Thymus (tissue), 11 donors: ENCODE results near the gene MXD4. TPM values are rescaled to one million over a fixed set of nuclear protein-coding genes. Genes with fewer than 3 reads are reported as not detected.

Experiments used
- DNase-seq, 9 donors: peaks; one replicate each; pipeline ENCODE4 v3.0.0-alpha.2; 2013; ENCODE audit warnings: low spot score in 9 of 9, low read depth in 6 of 9, missing footprints in 1 of 9
- H3K27ac ChIP-seq, 2 donors: one replicate each; pipeline ENCODE4 v1.5.1; 2013; ENCODE audit warnings: control low read depth in 1 of 2, low read depth in 1 of 2, low read length in 1 of 2, mild to moderate bottlenecking in 1 of 2, moderate library complexity in 1 of 2
- H3K27me3 ChIP-seq, 2 donors: one replicate each; pipeline ENCODE4 v1.5.1; 2013; ENCODE audit warnings: low read length in 1 of 2; ENCODE audit not compliant: control insufficient read depth in 2 of 2, insufficient read depth in 1 of 2
- H3K36me3 ChIP-seq, 2 donors: one replicate each; pipeline ENCODE4 v1.5.1; 2013; ENCODE audit warnings: low read length in 1 of 2, mild to moderate bottlenecking in 1 of 2, moderate library complexity in 1 of 2; ENCODE audit not compliant: control insufficient read depth in 2 of 2, insufficient read depth in 2 of 2
- H3K4me1 ChIP-seq, 2 donors: one replicate each; pipeline ENCODE4 v1.5.1; 2013; ENCODE audit warnings: low read length in 2 of 2; ENCODE audit not compliant: control insufficient read depth in 2 of 2, insufficient read depth in 2 of 2
- H3K4me3 ChIP-seq, 2 donors: one replicate each; pipeline ENCODE4 v1.5.1; 2013; ENCODE audit warnings: low read length in 2 of 2, control low read depth in 1 of 2, mild to moderate bottlenecking in 1 of 2
- H3K9me3 ChIP-seq, 2 donors: one replicate each; pipeline ENCODE4 v1.5.1; 2013; ENCODE audit warnings: low read length in 1 of 2, mild to moderate bottlenecking in 1 of 2; ENCODE audit not compliant: control insufficient read depth in 2 of 2, insufficient read depth in 1 of 2
- WGBS: extraction: QIAGEN DNeasy Blood & Tissue Kit; methylation state at CpG from one replicate; pipeline ENCODE4 v1.1.7; 2013; 5-methylcytosine and 5-hydroxymethylcytosine counted together
- polyA plus RNA-seq: library from polyadenylated mRNA; stranded (reverse); fragments of 200-250 nt; gene quantifications from one replicate; pipeline ENCODE4 v1.2.3, GENCODE V29; 2013
- total RNA-seq: library from RNA; stranded (reverse); fragments of 120-200 nt; gene quantifications from one replicate; pipeline ENCODE4 v1.2.4, GENCODE V29; 2013
- donor health status: healthy.

The MXD4 gene
- total and polyA plus RNA-seq, 2 donors, result 47.5 to 72.7 TPM

GRCh38 chr4:2256781-2257191, 5.1 kb downstream of the MXD4 start:
- H3K27ac ChIP-seq, result no peak overlapping the region
- 90% methylated on average over 12 of the region's 12 CpGs for WGBS
- H3K36me3 ChIP-seq, result peaks cover 79 to 81% of the 10 kb centered on the region in 2 donors
- H3K4me1 ChIP-seq, result peaks cover 11 to 24% of the 10 kb centered on the region in 2 donors
- H3K27me3 ChIP-seq, result no peaks in the 10 kb centered on the region
- no peak for DNase-seq
- H3K4me3 ChIP-seq, result no peak overlapping the region
- H3K9me3 ChIP-seq, result peaks cover 0 to 3% of the 10 kb centered on the region in 2 donors

DNA sequence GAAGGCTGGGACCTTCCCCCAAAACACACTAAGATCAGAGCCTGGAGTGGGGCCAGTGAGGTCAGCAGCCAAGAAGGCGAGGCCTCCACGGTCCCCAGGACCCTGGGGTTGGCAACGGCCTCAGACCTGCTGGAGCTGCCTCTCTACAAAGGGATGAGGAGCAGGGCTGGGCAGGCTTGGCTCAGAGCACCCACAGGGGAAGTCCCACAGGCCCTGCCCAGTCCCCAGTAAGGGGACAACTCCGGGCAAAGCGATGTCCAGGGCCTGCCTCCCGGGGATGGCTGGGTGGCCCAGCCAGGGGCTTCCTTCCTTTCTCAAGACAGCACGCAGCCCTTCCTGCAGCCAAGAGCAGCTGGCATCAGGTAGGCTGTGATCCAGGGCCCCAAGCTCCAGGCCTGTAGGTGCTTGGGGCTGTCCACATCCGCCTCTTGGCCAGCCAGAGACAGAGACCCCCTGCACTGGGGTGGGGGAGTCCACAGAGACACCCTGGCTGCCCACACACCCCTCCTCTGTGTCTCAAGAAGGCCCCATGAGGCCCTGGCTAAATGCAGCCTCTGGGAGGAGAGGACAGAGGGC, 5.7 kb downstream of the MXD4 start:
- no peak overlapping the region for H3K27ac ChIP-seq
- peaks cover 11 to 24% of the 10 kb centered on the region in 2 donors for H3K4me1 ChIP-seq
- H3K9me3 ChIP-seq, result peaks cover 0 to 3% of the 10 kb centered on the region in 2 donors
- no peaks in the 10 kb centered on the region for H3K27me3 ChIP-seq
- 96% methylated on average over 8 of the region's 8 CpGs for WGBS
- H3K4me3 ChIP-seq, result no peak overlapping the region
- DNase-seq, result no peak
- peaks cover 84 to 86% of the 10 kb centered on the region in 2 donors for H3K36me3 ChIP-seq

GRCh38 chr4:2255501-2256155, 6.3 kb downstream of the MXD4 start:
- peaks cover 90 to 92% of the 10 kb centered on the region in 2 donors for H3K36me3 ChIP-seq
- H3K4me3 ChIP-seq, result no peak overlapping the region
- H3K9me3 ChIP-seq, result peaks cover 0 to 3% of the 10 kb centered on the region in 2 donors
- peaks cover 8 to 19% of the 10 kb centered on the region in 2 donors for H3K4me1 ChIP-seq
- H3K27ac ChIP-seq, result no peak overlapping the region
- 94% methylated on average over 18 of the region's 18 CpGs for WGBS
- no peaks in the 10 kb centered on the region for H3K27me3 ChIP-seq
- DNase-seq, result no peak

DNA sequence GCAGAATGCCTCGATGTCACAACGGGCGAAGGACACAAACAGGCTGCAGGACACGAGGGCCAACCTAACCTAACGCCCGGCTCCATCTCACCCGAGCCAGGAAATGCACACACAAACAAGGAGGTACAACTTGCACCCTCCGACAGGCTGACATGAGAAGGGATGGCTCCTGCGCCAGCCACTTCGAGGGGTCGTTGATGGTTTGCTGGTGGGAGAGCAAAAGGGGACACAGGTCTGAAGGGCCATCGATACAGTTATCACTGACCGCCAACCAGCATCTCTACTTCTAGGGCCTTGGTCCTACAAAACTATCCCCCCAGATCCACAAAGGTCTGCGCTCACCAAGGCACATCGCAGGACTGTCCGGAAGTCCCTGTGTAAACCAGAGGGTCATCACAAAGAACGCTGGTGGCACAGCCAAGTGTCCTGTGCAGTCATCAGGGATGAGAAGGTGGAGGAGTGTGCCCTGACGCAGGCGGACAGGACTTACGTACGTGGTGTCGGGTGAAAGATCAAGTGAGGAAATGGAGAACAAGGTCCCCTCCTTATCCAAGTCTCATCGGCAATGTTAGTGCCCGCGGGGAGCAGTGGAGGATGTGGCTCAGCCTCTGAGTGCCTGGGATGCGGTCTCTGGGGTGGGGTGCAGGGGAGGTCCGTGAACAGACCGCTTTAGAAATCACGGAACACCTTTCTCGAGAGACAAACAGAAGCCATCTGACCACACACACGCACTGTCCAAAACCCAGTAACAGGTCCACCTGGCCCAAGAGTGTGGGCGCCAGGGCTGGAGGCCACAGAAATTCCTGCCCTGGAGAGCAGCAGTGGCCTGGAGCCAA, 7.0 kb downstream of the MXD4 start:
- peaks cover under 1 to 12% of the 10 kb centered on the region in 2 donors for H3K4me1 ChIP-seq
- H3K9me3 ChIP-seq, result peaks cover 0 to 3% of the 10 kb centered on the region in 2 donors
- DNase-seq, result no peak
- no peak overlapping the region for H3K4me3 ChIP-seq
- peaks cover 91 to 92% of the 10 kb centered on the region in 2 donors for H3K36me3 ChIP-seq
- H3K27ac ChIP-seq, result no peak overlapping the region
- H3K27me3 ChIP-seq, result no peaks in the 10 kb centered on the region
- 95% methylated on average over 32 of the region's 32 CpGs for WGBS

DNA sequence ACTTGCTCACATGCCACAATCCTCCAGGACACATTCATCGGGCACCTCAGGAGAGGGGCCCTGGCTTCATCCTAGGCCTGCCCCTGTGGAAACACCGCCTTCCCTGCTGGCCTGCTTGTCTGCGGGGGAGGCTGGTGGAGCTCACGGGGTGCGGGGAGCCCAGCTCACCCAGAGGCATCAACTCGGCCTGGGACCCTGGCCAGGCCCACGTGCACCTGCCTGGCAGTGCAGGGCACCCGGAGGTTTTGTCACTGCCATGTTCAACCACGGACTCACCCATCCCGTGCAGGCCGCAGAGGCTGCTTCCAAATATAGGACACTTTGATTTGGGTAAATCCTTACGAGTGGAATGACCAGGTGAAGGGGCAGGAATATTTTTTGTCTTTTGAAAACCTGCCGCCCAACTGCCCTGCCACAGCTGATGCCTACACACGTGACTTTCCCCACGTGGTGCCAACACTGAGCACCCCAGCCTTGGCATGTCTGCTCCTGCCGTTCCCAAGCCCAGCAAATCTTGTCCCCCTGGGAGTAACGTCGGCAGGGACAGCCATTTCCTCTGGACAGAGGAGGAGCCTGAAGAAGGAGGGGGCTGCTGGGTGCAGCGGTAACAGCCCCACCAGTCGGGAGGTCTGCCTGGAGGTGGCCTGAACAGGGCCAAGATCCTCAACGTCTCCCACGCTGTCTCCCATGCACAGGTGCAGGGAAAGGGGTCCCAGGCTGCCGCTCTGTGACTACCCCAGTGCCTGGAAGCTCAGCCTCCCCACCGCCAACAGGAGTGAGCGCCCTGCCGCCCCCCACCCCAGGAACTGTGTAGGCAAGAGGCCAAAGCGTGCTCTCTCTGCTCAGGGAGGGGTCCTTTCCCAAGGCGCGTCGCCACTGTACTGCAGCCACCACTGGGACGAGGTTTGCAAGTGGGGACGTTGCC, 8.5 kb downstream of the MXD4 start:
- Histone ChIP-seq H3K9me3 (peaks cover 0 to 3% of the 10 kb centered on the region in 2 donors), H3K27me3 (no peaks in the 10 kb centered on the region), H3K36me3 (peaks cover 92 to 93% of the 10 kb centered on the region in 2 donors), H3K4me3 (no peak overlapping the region), H3K4me1 (peaks cover 0 to 3% of the 10 kb centered on the region in 2 donors), H3K27ac (no peak overlapping the region)
- no peak for DNase-seq
- 97% methylated on average over 32 of the region's 32 CpGs for WGBS

DNA sequence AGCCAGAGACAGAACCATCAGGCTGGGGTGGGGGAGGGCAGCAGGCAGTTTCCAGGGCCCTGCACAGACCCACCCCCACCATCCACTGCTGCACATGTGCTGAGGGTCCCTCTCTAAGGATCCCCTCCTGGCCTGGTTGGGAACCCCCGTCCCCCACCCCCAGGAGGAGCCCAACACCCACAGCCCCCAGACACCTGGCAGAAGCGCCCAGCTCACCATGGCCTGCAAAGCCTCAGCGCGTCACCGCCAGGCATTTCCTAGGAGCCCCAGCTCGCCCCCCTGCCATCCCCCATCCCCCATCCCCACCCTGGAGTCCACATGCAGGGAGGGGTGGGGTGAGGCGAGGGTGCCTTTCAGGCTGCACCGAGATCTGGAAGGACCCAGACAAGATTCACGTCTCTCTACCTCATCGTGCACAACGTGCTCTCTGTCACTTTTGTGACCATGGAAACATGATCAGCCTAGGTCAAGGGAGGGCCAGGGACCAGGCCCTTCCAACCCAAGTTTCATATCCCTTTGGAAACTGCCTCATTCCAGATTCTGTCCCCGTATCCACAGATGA, 9.3 kb downstream of the MXD4 start:
- no peak overlapping the region for H3K27ac ChIP-seq
- 95% methylated on average over 12 of the region's 12 CpGs for WGBS
- H3K9me3 ChIP-seq, result peaks cover 0 to 3% of the 10 kb centered on the region in 2 donors
- no peak for DNase-seq
- peaks cover 0 to 3% of the 10 kb centered on the region in 2 donors for H3K4me1 ChIP-seq
- H3K27me3 ChIP-seq, result no peaks in the 10 kb centered on the region
- no peak overlapping the region for H3K4me3 ChIP-seq
- H3K36me3 ChIP-seq, result peaks cover 86 to 92% of the 10 kb centered on the region in 2 donors

GRCh38 chr4:2251795-2252529, 9.9 kb downstream of the MXD4 start:
- no peaks in the 10 kb centered on the region for H3K4me1 ChIP-seq
- H3K27me3 ChIP-seq, result no peaks in the 10 kb centered on the region
- DNase-seq, result no peak
- 97% methylated on average over 16 of the region's 16 CpGs for WGBS
- H3K36me3 ChIP-seq, result peaks cover 80 to 92% of the 10 kb centered on the region in 2 donors
- no peak overlapping the region for H3K27ac ChIP-seq
- H3K9me3 ChIP-seq, result peaks cover 0 to 3% of the 10 kb centered on the region in 2 donors
- H3K4me3 ChIP-seq, result no peak overlapping the region
